GM23248 (cell line): ENCODE data around the gene EBF4. TPM values are rescaled to one million over a fixed set of nuclear protein-coding genes. Genes with fewer than 3 reads are reported as not detected.
"Not testable (repeated sequence)": the region's sequence is repeated elsewhere in the genome, so short reads cannot be mapped to it uniquely, and the experiment has no call there.

Experiments used
- DNase-seq: peaks from one replicate; pipeline ENCODE4 v3.0.0-alpha.2; 2015
- H2AFZ ChIP-seq: fragments of 200-600 bp; sonication (generic); 2 replicates; pipeline ENCODE4 v1.6.1; 2016; ENCODE audit warnings: antibody characterized with exemption
- H3F3A ChIP-seq: fragments of 200-600 bp; sonication (generic); 2 replicates; pipeline ENCODE4 v1.6.1; 2016; ENCODE audit warnings: mild to moderate bottlenecking, antibody characterized with exemption, mixed run types; ENCODE audit not compliant: insufficient read depth
- H3K27ac ChIP-seq: fragments of 200-600 bp; sonication (generic); 2 replicates; pipeline ENCODE4 v1.5.1; 2016; ENCODE audit warnings: mild to moderate bottlenecking
- H3K27me3 ChIP-seq: fragments of 200-600 bp; sonication (generic); replicated peaks from 2 replicates; pipeline ENCODE4 v1.6.1; 2016; ENCODE audit warnings: mild to moderate bottlenecking; ENCODE audit not compliant: insufficient read depth
- H3K36me3 ChIP-seq: fragments of 200-600 bp; sonication (generic); 2 replicates; pipeline ENCODE4 v1.6.1; 2016; ENCODE audit warnings: low read depth, mild to moderate bottlenecking
- H3K4me1 ChIP-seq: fragments of 200-600 bp; sonication (generic); 2 replicates; pipeline ENCODE4 v1.6.1; 2016; ENCODE audit warnings: mild to moderate bottlenecking; ENCODE audit not compliant: insufficient read depth
- H3K4me2 ChIP-seq: fragments of 200-600 bp; sonication (generic); one replicate; pipeline ENCODE4 v1.6.1; 2016; ENCODE audit warnings: mild to moderate bottlenecking; ENCODE audit not compliant: unreplicated experiment
- H3K4me3 ChIP-seq: fragments of 200-600 bp; sonication (generic); 2 replicates; pipeline ENCODE4 v1.5.1; 2016; ENCODE audit warnings: mild to moderate bottlenecking
- H3K79me2 ChIP-seq: fragments of 200-600 bp; sonication (generic); 2 replicates; pipeline ENCODE4 v1.6.1; 2016; ENCODE audit warnings: mild to moderate bottlenecking; ENCODE audit not compliant: insufficient read depth
- H3K9ac ChIP-seq: fragments of 200-600 bp; sonication (generic); 2 replicates; pipeline ENCODE4 v1.6.1; 2016; ENCODE audit warnings: mild to moderate bottlenecking
- H3K9me2 ChIP-seq: fragments of 200-600 bp; sonication (generic); 2 replicates; pipeline ENCODE4 v1.6.1; 2016; ENCODE audit warnings: mixed run types, mild to moderate bottlenecking, moderate library complexity; ENCODE audit not compliant: insufficient read depth
- H3K9me3 ChIP-seq: fragments of 200-600 bp; sonication (generic); one replicate; pipeline ENCODE4 v1.6.1; 2017; ENCODE audit warnings: low read depth
- H4K20me1 ChIP-seq: fragments of 200-600 bp; sonication (generic); 2 replicates; pipeline ENCODE4 v1.6.0; 2016; ENCODE audit not compliant: insufficient read depth
- EZH2 ChIP-seq: fragments of 200-600 bp; sonication (generic); IDR thresholded peaks from 2 replicates; pipeline ENCODE4 v1.6.1; 2018; ENCODE audit warnings: antibody characterized with exemption, mild to moderate bottlenecking; ENCODE audit not compliant: insufficient read depth, poor library complexity, severe bottlenecking
- EZH2phosphoT487 ChIP-seq: fragments of 200-600 bp; sonication (generic); IDR thresholded peaks from 2 replicates; pipeline ENCODE4 v1.6.1; 2018; ENCODE audit warnings: antibody characterized with exemption, moderate library complexity, mild to moderate bottlenecking, low read depth; ENCODE audit not compliant: insufficient read depth
- WGBS, 2 experiments: methylation state at CpG; one replicate each; pipeline ENCODE4 v1.1.6; 2015 to 2017; ENCODE audit warnings: low lambda C conversion rate in 2 of 2, low coverage in 1 of 2; ENCODE audit errors: missing lambda C conversion rate in 2 of 2; 5-methylcytosine and 5-hydroxymethylcytosine counted together
- in situ Hi-C: fragments of 300-500 bp; cut with MboI; formaldehyde crosslinking; loops from 2 replicates; pipeline ENCODE4 v1.15.0; 2020
- polyA plus RNA-seq: library from polyadenylated mRNA; unstranded; fragments of >200 nt; fragmentation: Nextera tagmentation; extraction: Ambion mirVana; gene quantifications from 2 replicates; pipeline ENCODE4 v1.2.1, GENCODE V29; 2016
- total RNA-seq: library from RNA; depleted of rRNA; stranded (reverse); fragments of >200 nt; shearing (Covaris generic); gene quantifications from 2 replicates; pipeline ENCODE4 v1.2.3, GENCODE V29; 2014

Gene EBF4
- total and polyA plus RNA-seq, 2 experiments from 2014 or later = 0.36 TPM; not detected in 1

- H3K27ac ChIP-seq = no peak overlapping the region
- no peaks in the 10 kb centered on the region for H3K36me3 ChIP-seq
- H3K4me3 ChIP-seq = no peak overlapping the region
- H3K9ac ChIP-seq = no peak overlapping the region
- H4K20me1 ChIP-seq = no peaks in the 10 kb centered on the region
- H3K79me2 ChIP-seq = no peaks in the 10 kb centered on the region
- peaks cover 52% of the 10 kb centered on the region for H3K27me3 ChIP-seq
- no peaks in the 10 kb centered on the region for H3K9me2 ChIP-seq
- no peaks in the 10 kb centered on the region for H3K9me3 ChIP-seq
- no peak overlapping the region for H2AFZ ChIP-seq
- TF ChIP-seq EZH2 (no peak), EZH2phosphoT487 (no peak)
- no peaks in the 10 kb centered on the region for H3F3A ChIP-seq
- H3K4me1 ChIP-seq = no peaks in the 10 kb centered on the region
- no peak for DNase-seq
- in situ Hi-C loops = no loop called here
- WGBS, 2 experiments = 75 to 79% methylated on average over 13 of the region's 13 CpGs
- no peak overlapping the region for H3K4me2 ChIP-seq
Measured at GRCh38 chr20:2695206-2695983, 2.8 kb downstream of the EBF4 start.

- H3K4me1 ChIP-seq, H3K4me3 ChIP-seq, H3K9me3 ChIP-seq, in situ Hi-C loops, H3K36me3 ChIP-seq, H3K9me2 ChIP-seq, H3K79me2 ChIP-seq, H3F3A ChIP-seq, DNase-seq, H3K9ac ChIP-seq, H2AFZ ChIP-seq, H3K4me2 ChIP-seq, H4K20me1 ChIP-seq, H3K27ac ChIP-seq: not testable (repeated sequence)
- peaks cover 52% of the 10 kb centered on the region for H3K27me3 ChIP-seq
- WGBS, 2 experiments = 77 to 79% methylated on average over 12 of the region's 12 CpGs
Measured at GRCh38 chr20:2695984-2696525, 3.5 kb downstream of the EBF4 start.

- no peak for DNase-seq
- H3F3A ChIP-seq = no peaks in the 10 kb centered on the region
- H3K4me3 ChIP-seq = no peak overlapping the region
- no peak overlapping the region for H3K9ac ChIP-seq
- no peak overlapping the region for H3K4me2 ChIP-seq
- no peaks in the 10 kb centered on the region for H3K4me1 ChIP-seq
- H3K27ac ChIP-seq = no peak overlapping the region
- H3K27me3 ChIP-seq = peaks cover 48% of the 10 kb centered on the region
- no peaks in the 10 kb centered on the region for H4K20me1 ChIP-seq
- no peaks in the 10 kb centered on the region for H3K9me3 ChIP-seq
- 80 to 81% methylated on average over 9 of the region's 9 CpGs for WGBS, 2 experiments
- TF ChIP-seq EZH2phosphoT487 = no peak
- TF ChIP-seq EZH2 = no peak
- H3K36me3 ChIP-seq = no peaks in the 10 kb centered on the region
- H3K79me2 ChIP-seq = no peaks in the 10 kb centered on the region
- H3K9me2 ChIP-seq = no peaks in the 10 kb centered on the region
- H2AFZ ChIP-seq = no peak overlapping the region
- in situ Hi-C loops = no loop called here
Measured at GRCh38 chr20:2696646-2697045, 4.1 kb downstream of the EBF4 start.

- H4K20me1 ChIP-seq = no peaks in the 10 kb centered on the region
- in situ Hi-C loops = no loop called here
Measured at GRCh38 chr20:2697768-2698167, 5.2 kb downstream of the EBF4 start.

More at GRCh38 chr20:2697768-2698167, 5.2 kb downstream of the EBF4 start:
- peaks cover 42% of the 10 kb centered on the region for H3K27me3 ChIP-seq
- H3K9ac ChIP-seq = no peak overlapping the region
- no peaks in the 10 kb centered on the region for H3K4me1 ChIP-seq
- no peaks in the 10 kb centered on the region for H3K79me2 ChIP-seq
- no peaks in the 10 kb centered on the region for H3K36me3 ChIP-seq
- no peaks in the 10 kb centered on the region for H3K9me3 ChIP-seq
- 53 to 56% methylated on average over 3 of the region's 3 CpGs for WGBS, 2 experiments
- H3K27ac ChIP-seq = no peak overlapping the region
- H3F3A ChIP-seq = no peaks in the 10 kb centered on the region
- DNase-seq = no peak
- no peak for TF ChIP-seq EZH2
- H3K4me2 ChIP-seq = no peak overlapping the region
- H3K9me2 ChIP-seq = no peaks in the 10 kb centered on the region
- H2AFZ ChIP-seq = no peak overlapping the region
- no peak overlapping the region for H3K4me3 ChIP-seq
